Measurements from ENCODE around the gene LPP.

- no peak for TF ChIP-seq RAD21 (IDR thresholded peaks at IDR 0.05; ENCODE audit: insufficient read depth, low read depth, low read length)
- no peak for TF ChIP-seq POU2F2 (IDR thresholded peaks at IDR 0.05; ENCODE audit: borderline replicate concordance, low read depth, low read length)
- TF ChIP-seq PBX3 (IDR thresholded peaks at IDR 0.05; ENCODE audit: insufficient replicate concordance, low read depth, low read length), result no peak
- no peak for TF ChIP-seq POLR2A (IDR thresholded peaks at IDR 0.05; ENCODE audit: low read depth, low read length)
- no peak for TF ChIP-seq REST (IDR thresholded peaks at IDR 0.05; ENCODE audit: low read depth, low read length)
- no peak for TF ChIP-seq EZH2 (IDR thresholded peaks at IDR 0.05; ENCODE audit: borderline replicate concordance, control insufficient read depth, low read depth, low read length)
- no peak for TF ChIP-seq NR2C2 (IDR thresholded peaks at IDR 0.05; ENCODE audit: borderline replicate concordance, control insufficient read depth, insufficient read length, low read depth)
Measured at GRCh38 chr3:188360364-188360881, 206.5 kb downstream of the LPP start.

Data from GM12878 (cell line).